Neural crest cell (in vitro differentiated cells): ENCODE results near the gene FZR1. TPM values are rescaled to one million over a fixed set of nuclear protein-coding genes. Genes with fewer than 3 reads are reported as not detected.

ENCODE experiments used
- DNase-seq: peaks from one replicate; pipeline ENCODE4 v3.0.0; 2021; ENCODE audit warnings: low read depth, mixed read lengths, low spot score
- H3K27ac Mint-ChIP-seq: one replicate; pipeline ENCODE4 v1.8.0; 2021; ENCODE audit warnings: mild to moderate bottlenecking, mixed read lengths; ENCODE audit not compliant: unreplicated experiment
- H3K27me3 Mint-ChIP-seq: 2 replicates; pipeline ENCODE4 v1.8.0; 2021; ENCODE audit warnings: low read depth, mild to moderate bottlenecking, mixed read lengths
- H3K36me3 Mint-ChIP-seq: 2 replicates; pipeline ENCODE4 v1.8.0; 2021; ENCODE audit warnings: low read depth, mild to moderate bottlenecking, mixed read lengths
- H3K4me1 Mint-ChIP-seq: 2 replicates; pipeline ENCODE4 v1.8.0; 2021; ENCODE audit warnings: mixed read lengths
- H3K4me3 Mint-ChIP-seq: one replicate; pipeline ENCODE4 v1.8.0; 2021; ENCODE audit warnings: mild to moderate bottlenecking, mixed read lengths
- H3K9me3 Mint-ChIP-seq: 2 replicates; pipeline ENCODE4 v1.8.0; 2021; ENCODE audit warnings: mixed read lengths
- CTCF ChIP-seq: fragments of 200-600 bp; sonication (generic); conservative IDR thresholded peaks from 2 replicates; pipeline ENCODE4 v1.5.0; 2021; ENCODE audit warnings: antibody characterized with exemption, mild to moderate bottlenecking
- total RNA-seq: library from RNA; stranded (reverse); gene quantifications from 2 replicates; pipeline ENCODE4 v1.2.1, GENCODE V29; 2021

FZR1 gene
- total RNA-seq, 1 donor from 2014 or later = 67.8 TPM

- no peaks in the 10 kb centered on the region for H3K9me3 Mint-ChIP-seq
Observed at GRCh38 chr19:3524078-3524842, 18.1 kb downstream of the FZR1 start.

GRCh38 chr19:3524904-3525451 lies 18.9 kb downstream of the FZR1 start:
- TF ChIP-seq CTCF = no peak
- Mint-ChIP-seq H3K27ac (no peak overlapping the region), H3K4me1 (no peaks in the 10 kb centered on the region), H3K27me3 (no peaks in the 10 kb centered on the region), H3K4me3 (no peak overlapping the region), H3K36me3 (peaks cover 3% of the 10 kb centered on the region), H3K9me3 (no peaks in the 10 kb centered on the region)
- no peak for DNase-seq

More at GRCh38 chr19:3524078-3524842, 18.1 kb downstream of the FZR1 start:
- no peaks in the 10 kb centered on the region for H3K4me1 Mint-ChIP-seq
- H3K27me3 Mint-ChIP-seq = no peaks in the 10 kb centered on the region
- H3K36me3 Mint-ChIP-seq = peaks cover 3% of the 10 kb centered on the region
- DNase-seq = no peak
- TF ChIP-seq CTCF = no peak
- no peak overlapping the region for H3K27ac Mint-ChIP-seq
- no peak overlapping the region for H3K4me3 Mint-ChIP-seq

GRCh38 chr19:3526507-3527237 lies 20.6 kb downstream of the FZR1 start:
- peak; percentile 39 for TF ChIP-seq CTCF
- H3K9me3 Mint-ChIP-seq = no peaks in the 10 kb centered on the region

DNA sequence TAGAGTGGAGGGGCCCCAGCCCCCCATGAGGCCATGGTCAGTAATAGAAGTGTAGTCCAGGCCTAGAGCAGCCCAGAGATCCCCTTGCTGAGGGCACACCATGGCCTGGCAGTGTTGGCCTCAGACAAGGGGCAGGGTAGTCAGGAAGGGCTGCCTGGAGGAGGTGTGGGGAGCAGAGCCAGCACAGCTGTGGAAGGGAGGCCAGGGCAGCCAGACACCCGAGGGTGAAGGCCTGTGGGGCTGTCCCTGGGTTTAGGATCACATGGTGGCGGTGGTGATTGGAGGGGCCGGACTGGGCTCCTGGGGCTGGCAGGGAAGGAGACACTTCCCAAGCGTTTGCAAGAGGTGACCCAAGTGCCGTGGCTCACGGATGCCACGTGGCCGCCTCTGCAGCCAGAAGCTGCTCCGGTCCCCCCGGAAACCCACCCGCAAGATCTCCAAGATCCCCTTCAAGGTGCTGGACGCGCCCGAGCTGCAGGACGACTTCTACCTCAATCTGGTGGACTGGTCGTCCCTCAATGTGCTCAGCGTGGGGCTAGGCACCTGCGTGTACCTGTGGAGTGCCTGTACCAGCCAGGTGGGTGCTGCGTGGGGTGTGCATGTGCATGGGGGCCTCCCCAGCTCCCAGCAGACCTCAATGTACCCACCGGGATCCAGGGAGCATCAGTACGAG lies 21.3 kb downstream of the FZR1 start:
- Mint-ChIP-seq H3K27me3 (no peaks in the 10 kb centered on the region), H3K36me3 (no peaks in the 10 kb centered on the region), H3K9me3 (no peaks in the 10 kb centered on the region), H3K4me1 (no peaks in the 10 kb centered on the region), H3K27ac (no peak overlapping the region), H3K4me3 (no peak overlapping the region)
- DNase-seq = no peak
- TF ChIP-seq CTCF = no peak

More at GRCh38 chr19:3526507-3527237, 20.6 kb downstream of the FZR1 start:
- Mint-ChIP-seq H3K27ac (no peak overlapping the region), H3K36me3 (no peaks in the 10 kb centered on the region), H3K4me1 (no peaks in the 10 kb centered on the region), H3K27me3 (no peaks in the 10 kb centered on the region), H3K4me3 (no peak overlapping the region)
- no peak for DNase-seq

DNA sequence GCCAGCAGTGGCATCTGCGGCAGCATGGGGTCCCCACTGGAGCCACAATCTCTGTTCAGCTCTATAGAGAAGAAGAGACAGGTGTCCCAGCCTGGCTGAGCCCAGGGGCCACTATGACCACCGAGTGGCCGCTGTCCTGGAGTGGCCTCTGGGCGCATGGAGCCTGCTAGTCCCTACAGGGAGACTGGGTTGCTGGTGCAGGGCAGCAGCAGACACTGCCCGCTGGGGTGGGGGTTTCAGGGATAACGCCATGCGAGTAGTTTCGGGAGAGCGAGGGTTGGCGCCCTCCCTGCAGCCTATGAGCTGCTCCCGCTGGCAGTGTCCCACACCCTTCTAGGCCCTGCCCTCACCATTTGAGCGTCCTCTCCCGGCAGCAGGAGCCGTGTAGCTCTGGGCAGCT lies 22.0 kb downstream of the FZR1 start:
- no peak for DNase-seq

More for the DNA sequence above, 22.0 kb downstream of the FZR1 start:
- Mint-ChIP-seq H3K27ac (no peak overlapping the region), H3K4me3 (no peak overlapping the region), H3K36me3 (no peaks in the 10 kb centered on the region), H3K9me3 (no peaks in the 10 kb centered on the region), H3K27me3 (no peaks in the 10 kb centered on the region), H3K4me1 (no peaks in the 10 kb centered on the region)
- TF ChIP-seq CTCF = no peak
